CD4-positive, CD25-positive, alpha-beta regulatory T cell (primary cell): ENCODE results near the gene TTC24. TPM values are rescaled to one million over a fixed set of nuclear protein-coding genes. Genes with fewer than 3 reads are reported as not detected.

Source experiments
- ATAC-seq, 2 donors: fragments of 150-1000 bp; cut with Tn5 transposase; one replicate each; pipeline ENCODE4 v1.10.0; 2021; ENCODE audit warnings: low read depth in 2 of 2, moderate number of reproducible peaks in 2 of 2, moderate library complexity in 1 of 2
- DNase-seq, 3 donors: peaks; one replicate each; pipeline versions ENCODE4 v3.0.0 to v3.0.0-alpha.2; 2012 to 2022; ENCODE audit warnings: mixed read lengths in 1 of 3
- H3K27ac ChIP-seq: one replicate; pipeline ENCODE4 v1.7.0; 2013; ENCODE audit warnings: mild to moderate bottlenecking, low read length; ENCODE audit not compliant: insufficient read depth, poor library complexity, severe bottlenecking
- H3K27me3 ChIP-seq: one replicate; pipeline ENCODE4 v1.7.0; 2013; ENCODE audit warnings: low read length; ENCODE audit not compliant: control insufficient read depth, insufficient read depth
- H3K36me3 ChIP-seq: one replicate; pipeline ENCODE4 v1.7.0; 2013; ENCODE audit warnings: mild to moderate bottlenecking, low read length, moderate library complexity; ENCODE audit not compliant: control insufficient read depth, insufficient read depth
- H3K4me1 ChIP-seq: 2 replicates; pipeline ENCODE4 v1.7.0; 2013; ENCODE audit warnings: mild to moderate bottlenecking, low read length; ENCODE audit not compliant: insufficient read depth, control insufficient read depth, poor library complexity, severe bottlenecking
- H3K4me3 ChIP-seq: one replicate; pipeline ENCODE4 v1.7.0; 2013; ENCODE audit warnings: low read depth, mild to moderate bottlenecking, low read length, moderate library complexity
- H3K9me3 ChIP-seq, 2 experiments: 1 replicate in 1 of 2; 2 replicates in 1 of 2; pipeline ENCODE4 v1.7.0; 2013; ENCODE audit warnings: low read length in 2 of 2, mild to moderate bottlenecking in 1 of 2, moderate library complexity in 1 of 2; ENCODE audit not compliant: control insufficient read depth in 2 of 2
- H3K27ac Mint-ChIP-seq, 3 donors: one replicate each; pipeline ENCODE4 v1.8.0; 2020 to 2022; ENCODE audit warnings: mild to moderate bottlenecking in 3 of 3, mixed read lengths in 3 of 3, moderate library complexity in 2 of 3
- H3K27me3 Mint-ChIP-seq: one replicate; pipeline ENCODE4 v1.8.0; 2022; ENCODE audit warnings: mild to moderate bottlenecking, mixed read lengths
- H3K36me3 Mint-ChIP-seq: one replicate; pipeline ENCODE4 v1.8.0; 2020; ENCODE audit warnings: mixed read lengths
- H3K4me1 Mint-ChIP-seq, 4 donors: one replicate each; pipeline ENCODE4 v1.8.0; 2020 to 2022; ENCODE audit warnings: mixed read lengths in 4 of 4, mild to moderate bottlenecking in 1 of 4
- H3K4me3 Mint-ChIP-seq, 4 donors: one replicate each; pipeline ENCODE4 v1.8.0; 2020 to 2022; ENCODE audit warnings: mild to moderate bottlenecking in 4 of 4, mixed read lengths in 4 of 4, moderate library complexity in 3 of 4
- H3K9me3 Mint-ChIP-seq, 7 donors: one replicate each; pipeline ENCODE4 v1.8.0; 2020 to 2022; ENCODE audit warnings: mixed read lengths in 7 of 7, mild to moderate bottlenecking in 3 of 7, moderate library complexity in 2 of 7
- polyA plus RNA-seq, 4 donors: library from polyadenylated mRNA; unstranded; fragments of 300-500 nt; fragmentation: Illumina TruSeq; gene quantifications; one replicate each; pipeline ENCODE4 v1.2.3, GENCODE V29; 2021
- total RNA-seq: library from RNA; stranded (reverse); gene quantifications from one replicate; pipeline ENCODE4 v1.2.3, GENCODE V29; 2022

The TTC24 gene
- total and polyA plus RNA-seq, 5 donors from 2014 or later = 0.34 to 2.3 (median 0.50) TPM; not detected in 1

- H3K4me1 Mint-ChIP-seq = peaks cover 2 to 5% (median 4%) of the 10 kb centered on the region in 4 donors
Measured at GRCh38 chr1:156555715-156556114, 23.8 kb upstream of the TTC24 start.

GRCh38 chr1:156556354-156556753, 23.2 kb upstream of the TTC24 start:
- Histone ChIP-seq H3K27ac (no peak overlapping the region), H3K27me3 (no peaks in the 10 kb centered on the region), H3K9me3 (no peaks in the 10 kb centered on the region), H3K4me1 (no peaks in the 10 kb centered on the region), H3K36me3 (no peaks in the 10 kb centered on the region), H3K4me3 (no peak overlapping the region)
- H3K9me3 Mint-ChIP-seq = no peaks in the 10 kb centered on the region
- DNase-seq = no peak
- no peaks in the 10 kb centered on the region for H3K27me3 Mint-ChIP-seq
- H3K27ac Mint-ChIP-seq = no peak overlapping the region
- H3K36me3 Mint-ChIP-seq = peaks cover 4% of the 10 kb centered on the region
- H3K4me1 Mint-ChIP-seq = peaks cover 2 to 5% (median 4%) of the 10 kb centered on the region in 4 donors
- ATAC-seq = no peak
- H3K4me3 Mint-ChIP-seq = no peak overlapping the region

More at GRCh38 chr1:156555715-156556114, 23.8 kb upstream of the TTC24 start:
- no peak overlapping the region for H3K4me3 ChIP-seq
- H3K27ac ChIP-seq = no peak overlapping the region
- H3K36me3 Mint-ChIP-seq = peaks cover 4% of the 10 kb centered on the region
- no peaks in the 10 kb centered on the region for H3K36me3 ChIP-seq
- no peaks in the 10 kb centered on the region for H3K9me3 Mint-ChIP-seq
- H3K4me1 ChIP-seq = no peaks in the 10 kb centered on the region
- ATAC-seq = no peak
- DNase-seq = no peak
- H3K4me3 Mint-ChIP-seq = no peak overlapping the region
- H3K27ac Mint-ChIP-seq = no peak overlapping the region
- H3K27me3 ChIP-seq = no peaks in the 10 kb centered on the region
- no peaks in the 10 kb centered on the region for H3K27me3 Mint-ChIP-seq
- no peaks in the 10 kb centered on the region for H3K9me3 ChIP-seq

- Histone ChIP-seq H3K27me3 (no peaks in the 10 kb centered on the region), H3K9me3 (no peaks in the 10 kb centered on the region), H3K27ac (no peak overlapping the region), H3K36me3 (no peaks in the 10 kb centered on the region), H3K4me1 (no peaks in the 10 kb centered on the region), H3K4me3 (no peak overlapping the region)
- Mint-ChIP-seq H3K9me3 (no peaks in the 10 kb centered on the region), H3K4me3 (no peak overlapping the region), H3K27ac (no peak overlapping the region), H3K27me3 (no peaks in the 10 kb centered on the region), H3K36me3 (no peaks in the 10 kb centered on the region), H3K4me1 (no peaks in the 10 kb centered on the region)
- no peak for DNase-seq
- no peak for ATAC-seq
Measured at GRCh38 chr1:156559086-156559796, 20.3 kb upstream of the TTC24 start.

- H3K36me3 ChIP-seq = no peaks in the 10 kb centered on the region
- no peaks in the 10 kb centered on the region for H3K4me1 ChIP-seq
- no peak overlapping the region for H3K4me3 Mint-ChIP-seq
- no peaks in the 10 kb centered on the region for H3K9me3 Mint-ChIP-seq
- DNase-seq = no peak
- ATAC-seq = no peak
- no peak overlapping the region for H3K4me3 ChIP-seq
- no peaks in the 10 kb centered on the region for H3K4me1 Mint-ChIP-seq
- no peak overlapping the region for H3K27ac Mint-ChIP-seq
- no peaks in the 10 kb centered on the region for H3K36me3 Mint-ChIP-seq
- H3K9me3 ChIP-seq = no peaks in the 10 kb centered on the region
- H3K27ac ChIP-seq = no peak overlapping the region
- no peaks in the 10 kb centered on the region for H3K27me3 Mint-ChIP-seq
- no peaks in the 10 kb centered on the region for H3K27me3 ChIP-seq
Measured at GRCh38 chr1:156559797-156560385, 19.6 kb upstream of the TTC24 start.

- no peak overlapping the region for H3K4me3 ChIP-seq
- H3K4me1 ChIP-seq = no peaks in the 10 kb centered on the region
- H3K9me3 Mint-ChIP-seq = no peaks in the 10 kb centered on the region
- no peak overlapping the region for H3K27ac ChIP-seq
- no peaks in the 10 kb centered on the region for H3K9me3 ChIP-seq
- ATAC-seq (no peak), DNase-seq (no peak)
- no peaks in the 10 kb centered on the region for H3K27me3 ChIP-seq
- no peaks in the 10 kb centered on the region for H3K27me3 Mint-ChIP-seq
- H3K4me3 Mint-ChIP-seq = no peak overlapping the region
- no peaks in the 10 kb centered on the region for H3K36me3 ChIP-seq
- H3K4me1 Mint-ChIP-seq = peaks cover 0 to 1% (median 0%) of the 10 kb centered on the region in 4 donors
- peak overlapping the region in 1 of 3 donors; percentile 84 for H3K27ac Mint-ChIP-seq
- no peaks in the 10 kb centered on the region for H3K36me3 Mint-ChIP-seq
Measured at GRCh38 chr1:156560585-156561163, 18.8 kb upstream of the TTC24 start.

- no peaks in the 10 kb centered on the region for H3K36me3 ChIP-seq
- no peaks in the 10 kb centered on the region for H3K27me3 Mint-ChIP-seq
- H3K4me3 Mint-ChIP-seq = no peak overlapping the region
- no peaks in the 10 kb centered on the region for H3K4me1 ChIP-seq
- H3K27ac ChIP-seq = no peak overlapping the region
- no peak for ATAC-seq
- H3K9me3 ChIP-seq = no peaks in the 10 kb centered on the region
- no peak for DNase-seq
- H3K27ac Mint-ChIP-seq = no peak overlapping the region
- no peak overlapping the region for H3K4me3 ChIP-seq
- H3K36me3 Mint-ChIP-seq = no peaks in the 10 kb centered on the region
- H3K27me3 ChIP-seq = no peaks in the 10 kb centered on the region
- H3K9me3 Mint-ChIP-seq = no peaks in the 10 kb centered on the region
- H3K4me1 Mint-ChIP-seq = peaks cover 0 to 1% (median 0%) of the 10 kb centered on the region in 4 donors
Measured at GRCh38 chr1:156565519-156565918, 14.0 kb upstream of the TTC24 start.

GRCh38 chr1:156566436-156566835, 13.1 kb upstream of the TTC24 start:
- Histone ChIP-seq H3K9me3 (no peaks in the 10 kb centered on the region), H3K36me3 (no peaks in the 10 kb centered on the region), H3K27ac (no peak overlapping the region), H3K4me1 (no peaks in the 10 kb centered on the region), H3K4me3 (no peak overlapping the region), H3K27me3 (peaks cover 3% of the 10 kb centered on the region)
- no peak overlapping the region for H3K4me3 Mint-ChIP-seq
- H3K36me3 Mint-ChIP-seq = no peaks in the 10 kb centered on the region
- DNase-seq = no peak
- peaks cover 4% of the 10 kb centered on the region for H3K27me3 Mint-ChIP-seq
- no peak for ATAC-seq
- no peaks in the 10 kb centered on the region for H3K9me3 Mint-ChIP-seq
- peaks cover 0 to 5% (median 3%) of the 10 kb centered on the region in 4 donors for H3K4me1 Mint-ChIP-seq
- peak overlapping the region in 1 of 3 donors; percentile 25 for H3K27ac Mint-ChIP-seq
